Lower leg skin (tissue), 4 donors: ENCODE measurements around the gene KIF1B. TPM values are rescaled to one million over a fixed set of nuclear protein-coding genes. Genes with fewer than 3 reads are reported as not detected.

Experiments
- DNase-seq, 2 donors: peaks; one replicate each; pipeline ENCODE4 v3.0.0-alpha.2; 2019; ENCODE audit warnings: low spot score in 2 of 2
- H3K4me3 ChIP-seq: fragments of 200-600 bp; sonication (generic); 2 replicates; pipeline ENCODE4 v1.5.1; 2017; ENCODE audit warnings: mild to moderate bottlenecking, low read depth; ENCODE audit not compliant: poor library complexity, severe bottlenecking
- CTCF ChIP-seq, 3 donors: fragments of 450-650 bp; IDR thresholded peaks; one replicate each; pipeline ENCODE4 v1.5.1; 2016; ENCODE audit warnings: antibody characterized with exemption in 3 of 3, mild to moderate bottlenecking in 3 of 3, moderate library complexity in 2 of 3
- POLR2A ChIP-seq, 2 donors: fragments of 450-650 bp; IDR thresholded peaks; one replicate each; pipeline ENCODE4 v1.6.1; 2016 to 2017; ENCODE audit warnings: antibody characterized with exemption in 2 of 2, mild to moderate bottlenecking in 1 of 2, moderate library complexity in 1 of 2
- WGBS, 2 donors: methylation state at CpG; one replicate each; pipeline ENCODE4 v1.1.5; 2018; 5-methylcytosine and 5-hydroxymethylcytosine counted together
- intact Hi-C: fragments of 100-400 bp; cut with DNase I; formaldehyde crosslinking; loops from one replicate; pipeline ENCODE4 v1.15.0; 2023; ENCODE audit warnings: low total_unique reads
- total RNA-seq, 4 donors: library from RNA; depleted of rRNA; stranded (reverse); fragments of >200 nt; gene quantifications; one replicate each; pipeline ENCODE4 v1.1.0, GENCODE V29; 2016

Gene KIF1B
- total RNA-seq, 4 donors from 2014 or later, result 44.1 to 53.1 (median 46.0) TPM

- WGBS, 2 donors, result 44 to 59% methylated on average over 1 of the region's 1 CpG
- DNase-seq, result no peak
- TF ChIP-seq POLR2A (IDR thresholded peaks at IDR 0.05) (no peak), CTCF (IDR thresholded peaks at IDR 0.05) (no peak)
- intact Hi-C loops, result no loop called here
- H3K4me3 ChIP-seq, result no peak overlapping the region
These were observed 81.3 kb downstream of the KIF1B start for GRCh38 chr1:10291705-10292104.

GRCh38 chr1:10292188-10292587 lies 81.8 kb downstream of the KIF1B start:
- 53 to 55% methylated on average over 2 of the region's 2 CpGs for WGBS, 2 donors
- H3K4me3 ChIP-seq, result no peak overlapping the region
- intact Hi-C loops, result no loop called here
- TF ChIP-seq POLR2A (IDR thresholded peaks at IDR 0.05) (no peak), CTCF (IDR thresholded peaks at IDR 0.05) (no peak)
- DNase-seq, result no peak

GRCh38 chr1:10295481-10296085 lies 85.2 kb downstream of the KIF1B start:
- DNase-seq, result no peak
- TF ChIP-seq POLR2A (IDR thresholded peaks at IDR 0.05) (no peak), CTCF (IDR thresholded peaks at IDR 0.05) (no peak)
- H3K4me3 ChIP-seq, result no peak overlapping the region
- 89 to 95% methylated on average over 6 of the region's 6 CpGs for WGBS, 2 donors
- intact Hi-C loops, result no loop called here

- TF ChIP-seq CTCF (IDR thresholded peaks at IDR 0.05) (no peak), POLR2A (IDR thresholded peaks at IDR 0.05) (no peak)
- no peak for DNase-seq
- WGBS, 2 donors, result 30 to 48% methylated on average over 1 of the region's 1 CpG
- H3K4me3 ChIP-seq, result no peak overlapping the region
- intact Hi-C loops, result no loop called here
These were observed 88.8 kb downstream of the KIF1B start for GRCh38 chr1:10299151-10299550.

GRCh38 chr1:10302416-10302815 lies 92.0 kb downstream of the KIF1B start:
- TF ChIP-seq CTCF (IDR thresholded peaks at IDR 0.05), result no peak
- no peak for TF ChIP-seq POLR2A (IDR thresholded peaks at IDR 0.05)
- intact Hi-C loops, result no loop called here
- DNase-seq, result no peak
- no peak overlapping the region for H3K4me3 ChIP-seq
- WGBS, 2 donors, result 96 to 98% methylated on average over 6 of the region's 6 CpGs

GRCh38 chr1:10304295-10304694 lies 93.9 kb downstream of the KIF1B start:
- WGBS, 2 donors, result 76 to 86% methylated on average over 11 of the region's 11 CpGs
- H3K4me3 ChIP-seq, result no peak overlapping the region
- intact Hi-C loops, result no loop called here
- DNase-seq, result no peak
- TF ChIP-seq POLR2A (IDR thresholded peaks at IDR 0.05) (no peak), CTCF (IDR thresholded peaks at IDR 0.05) (no peak)
